HTERT RPE-1 (cell line): Measurements from ENCODE around the gene SENP5.

Experiments used
- in situ Hi-C: fragments of 300-500 bp; cut with MboI; formaldehyde crosslinking; loops from 4 replicates; pipeline ENCODE4 v1.14.3; 2020; ENCODE audit warnings: low sequenced_read_pairs

Gene SENP5

DNA sequence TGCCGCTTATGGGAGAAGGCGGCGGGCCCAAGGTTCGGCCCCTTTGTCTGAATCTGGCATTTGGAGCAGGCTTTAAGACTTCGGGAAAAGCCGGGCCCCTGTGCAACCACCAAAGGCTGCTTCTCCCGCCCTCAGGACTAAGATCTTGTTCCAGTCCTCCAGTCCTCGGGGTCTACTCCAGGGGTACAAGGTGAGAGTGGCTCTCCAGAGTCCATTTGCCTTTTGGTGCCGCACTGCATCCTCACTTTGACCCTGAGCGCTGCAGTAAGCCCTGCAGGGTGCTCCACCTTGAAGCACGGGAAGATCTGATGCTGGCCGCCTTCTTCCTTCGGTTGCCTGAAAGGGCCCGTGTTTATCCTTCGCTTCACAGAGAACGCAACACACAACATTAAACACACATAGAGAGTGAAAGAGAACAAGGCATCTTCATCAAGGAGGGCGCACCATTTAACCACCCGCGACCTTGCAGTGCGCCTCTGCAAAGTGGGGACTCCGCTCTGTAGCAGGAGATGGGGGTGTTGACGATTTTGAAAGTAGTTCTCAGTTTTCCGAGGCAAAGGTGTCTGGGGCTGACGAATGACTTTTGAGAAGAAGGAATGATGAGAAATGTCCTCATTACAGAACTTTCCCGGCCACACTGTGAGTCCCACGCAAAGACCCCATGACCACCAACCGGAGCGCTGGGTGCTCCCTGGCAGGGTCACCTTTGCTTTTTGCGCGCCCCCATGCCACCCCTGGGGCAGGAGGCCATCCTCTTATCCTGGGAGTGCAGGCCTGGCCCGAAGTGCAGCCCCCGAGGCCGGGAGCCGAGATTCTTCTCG is 99.9 kb downstream of the SENP5 start:
- in situ Hi-C loops, result no loop called here

DNA sequence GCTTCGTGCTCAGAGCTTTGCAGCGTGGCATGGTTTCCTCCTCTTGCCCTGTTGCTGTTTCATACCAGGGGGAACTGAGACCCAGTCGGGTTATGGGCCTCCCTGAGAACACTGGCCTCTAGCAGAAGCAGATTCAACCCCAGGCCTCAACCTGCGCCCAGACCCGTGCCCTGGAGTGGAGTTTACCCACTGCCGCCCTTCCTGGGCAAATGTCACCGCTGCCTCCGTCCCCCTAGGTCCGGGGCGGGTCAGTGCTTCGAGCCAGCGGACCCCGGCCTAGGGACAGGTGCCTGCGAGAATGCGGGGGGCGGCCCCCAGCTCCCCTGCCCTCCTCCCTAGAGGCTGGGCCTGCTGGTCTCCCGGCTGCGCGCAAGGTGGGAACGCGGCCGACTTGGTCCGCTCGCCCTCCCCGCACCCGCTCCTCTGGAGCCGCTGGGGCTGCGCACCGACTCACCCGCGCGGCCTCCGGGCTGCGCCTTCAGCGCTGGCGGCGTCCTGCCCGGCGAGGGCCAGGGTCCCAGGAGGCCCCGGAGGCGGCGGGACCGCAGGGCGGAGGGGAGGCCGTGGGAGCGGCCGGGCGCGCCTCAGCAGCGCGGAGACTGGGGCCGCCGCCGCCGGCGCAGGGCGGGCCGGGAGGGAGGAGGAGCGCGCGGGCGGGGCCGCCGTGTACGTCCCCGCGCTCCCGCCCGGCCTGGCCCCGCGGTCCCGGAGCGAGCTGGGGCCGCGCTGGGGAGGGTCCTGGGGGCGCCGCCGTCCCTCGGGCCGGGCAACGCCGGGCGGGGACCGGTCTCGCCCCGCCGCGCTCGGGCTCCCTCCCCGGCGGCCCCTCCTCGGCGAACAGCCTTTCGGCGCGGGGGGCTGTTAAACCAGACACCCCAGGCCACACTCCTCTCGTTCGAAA is 100.8 kb downstream of the SENP5 start, which contains the start of gene PIGZ:
Gene PIGZ, minus strand, starts transcription at position 601 of the 901 bp plus-strand sequence. CDS start 16,802 bp downstream, outside the sequence.
- in situ Hi-C loops, result no loop called here

DNA sequence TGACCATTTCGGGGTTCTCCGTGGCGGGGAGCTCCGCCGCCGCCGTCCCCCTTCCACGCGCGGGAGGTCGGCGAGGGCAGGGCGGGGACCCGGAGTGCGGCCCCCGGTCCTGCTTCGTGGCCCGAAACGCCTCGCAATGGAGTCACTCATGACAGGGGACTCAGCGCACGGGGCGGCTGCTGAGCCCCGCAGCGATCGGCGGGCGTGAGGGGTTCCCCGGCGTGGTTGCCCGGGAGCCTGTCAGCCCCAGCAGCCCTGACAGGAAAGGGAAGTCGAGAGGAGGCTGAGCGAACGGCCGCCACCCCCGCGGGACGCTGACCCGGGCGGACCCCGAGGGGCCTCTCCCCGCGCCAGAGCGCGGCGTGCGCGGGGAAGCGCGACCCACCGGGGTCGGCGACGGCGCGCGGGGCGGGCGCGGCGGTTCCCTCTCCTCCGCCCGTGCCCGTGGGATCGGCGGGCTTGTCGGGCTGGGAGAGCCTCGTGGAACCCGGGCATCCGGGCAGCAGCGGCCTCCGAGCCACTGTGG is 101.5 kb downstream of the SENP5 start:
- in situ Hi-C loops, result no loop called here

DNA sequence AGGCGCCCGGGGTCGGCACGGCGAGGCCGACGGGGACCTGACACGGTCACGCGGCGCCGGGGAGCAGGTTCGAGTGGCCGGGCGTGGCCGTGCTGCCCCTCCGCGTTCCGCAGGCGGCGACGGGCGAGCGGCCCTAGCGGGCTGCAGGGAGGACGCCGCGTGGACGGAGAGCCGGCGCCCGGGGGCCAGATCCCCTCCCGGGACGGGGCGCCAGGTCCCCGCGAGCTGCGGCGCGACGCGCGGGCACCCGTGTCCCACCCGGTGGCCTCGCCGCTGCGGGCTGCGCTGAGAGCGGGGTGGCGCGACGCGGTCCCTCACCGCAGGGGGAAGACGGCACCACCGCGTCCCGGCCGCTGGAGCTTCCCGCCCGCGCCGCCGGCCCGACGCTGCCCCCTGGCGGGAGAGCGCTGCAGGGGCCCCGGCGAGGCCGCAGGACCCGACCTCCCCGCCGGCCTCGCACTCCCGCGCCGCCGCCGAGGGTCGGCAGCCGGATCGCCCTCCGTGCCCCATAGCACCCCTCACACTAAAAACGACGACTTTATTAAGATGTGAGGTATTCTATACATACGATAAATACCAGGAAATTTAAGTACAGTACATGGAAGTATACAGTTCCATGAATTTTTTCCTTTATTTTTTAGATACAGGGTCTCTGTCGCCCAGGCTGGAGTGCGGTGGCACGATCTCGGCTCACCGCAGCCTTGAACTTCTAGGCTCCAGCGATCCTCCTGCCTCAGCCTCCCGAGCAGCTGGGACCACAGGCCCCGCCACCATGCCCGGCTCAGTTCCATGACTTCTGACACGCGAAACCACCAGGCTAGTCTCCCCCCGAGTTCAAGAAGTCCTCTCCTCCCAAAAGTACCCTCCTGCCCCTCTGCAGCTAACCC is 102.2 kb downstream of the SENP5 start:
- in situ Hi-C loops, result no loop called here

DNA sequence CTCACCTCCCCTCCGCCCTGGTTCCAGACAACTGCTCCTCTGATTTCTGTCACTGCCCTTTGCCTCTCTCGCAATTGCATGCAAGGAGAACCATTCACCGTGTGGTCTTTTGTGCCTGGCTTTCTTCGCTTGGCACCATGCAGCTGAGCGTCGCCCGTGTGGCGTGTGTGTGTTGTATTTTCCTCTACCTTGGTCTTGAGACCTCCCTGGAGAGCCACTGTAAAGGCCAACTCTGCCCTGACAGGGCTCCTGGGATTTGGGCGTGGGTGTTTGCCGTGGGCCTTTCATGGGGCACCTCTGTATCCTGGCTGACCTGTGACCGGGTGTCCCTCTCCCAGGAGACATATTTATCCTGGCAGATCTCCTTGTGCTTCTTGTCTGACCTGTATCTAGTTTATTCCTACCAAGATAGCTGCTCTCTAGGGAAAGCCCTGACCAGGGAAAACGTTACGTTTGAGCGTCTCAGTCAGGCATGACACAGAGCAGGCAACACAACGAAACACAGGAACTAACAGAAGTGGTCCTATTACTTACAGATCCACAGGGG is 102.9 kb downstream of the SENP5 start:
- in situ Hi-C loops, result no loop called here

DNA sequence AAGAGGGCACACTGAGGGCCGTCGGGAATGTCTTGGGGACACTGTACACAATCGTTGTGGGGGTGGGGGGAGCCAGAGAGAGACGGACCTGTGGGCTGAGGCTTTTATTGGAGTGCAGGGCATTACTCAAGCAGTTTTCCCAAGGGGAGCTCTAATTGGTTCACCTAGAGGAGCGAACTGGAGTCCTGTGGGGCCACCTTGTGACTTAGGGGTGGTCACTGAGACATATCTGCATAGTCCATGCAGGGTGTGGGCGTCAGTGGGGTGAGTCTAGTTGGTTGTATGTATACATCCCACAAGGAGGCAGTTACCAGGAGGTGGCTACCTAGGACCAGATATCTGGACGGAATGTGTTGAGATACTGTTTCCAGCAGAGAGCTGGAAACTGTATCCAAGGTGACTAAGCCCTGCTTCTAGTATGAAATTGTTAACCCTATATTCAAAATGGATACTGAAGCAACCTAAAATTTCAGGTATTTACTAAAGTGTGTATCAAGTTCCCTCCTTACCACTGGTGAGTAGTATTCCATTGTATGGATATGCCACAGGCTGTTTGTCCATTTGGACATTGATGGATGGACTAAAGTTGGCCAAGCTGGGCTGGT is 103.5 kb downstream of the SENP5 start:
- in situ Hi-C loops, result no loop called here

DNA sequence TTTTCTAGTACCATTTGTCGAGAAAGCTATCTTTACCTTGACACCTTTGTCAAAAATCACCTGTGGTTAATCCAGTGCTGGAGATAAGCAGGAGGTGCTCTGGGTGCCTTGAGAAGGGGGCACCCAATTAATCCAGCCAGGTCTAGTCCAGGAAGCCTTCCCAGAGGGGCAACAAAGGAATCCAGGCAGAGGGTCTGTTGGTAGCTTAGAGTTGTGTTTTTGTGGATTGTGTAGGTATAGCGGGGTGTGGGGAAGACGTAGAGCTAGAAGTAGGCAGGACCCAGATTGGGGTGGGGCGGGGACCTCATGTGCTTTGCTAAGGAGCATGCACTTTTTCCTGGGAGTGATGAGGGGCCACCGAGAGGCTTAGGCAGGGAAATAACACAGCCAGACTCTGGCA is 106.9 kb downstream of the SENP5 start:
- in situ Hi-C loops, result no loop called here

DNA sequence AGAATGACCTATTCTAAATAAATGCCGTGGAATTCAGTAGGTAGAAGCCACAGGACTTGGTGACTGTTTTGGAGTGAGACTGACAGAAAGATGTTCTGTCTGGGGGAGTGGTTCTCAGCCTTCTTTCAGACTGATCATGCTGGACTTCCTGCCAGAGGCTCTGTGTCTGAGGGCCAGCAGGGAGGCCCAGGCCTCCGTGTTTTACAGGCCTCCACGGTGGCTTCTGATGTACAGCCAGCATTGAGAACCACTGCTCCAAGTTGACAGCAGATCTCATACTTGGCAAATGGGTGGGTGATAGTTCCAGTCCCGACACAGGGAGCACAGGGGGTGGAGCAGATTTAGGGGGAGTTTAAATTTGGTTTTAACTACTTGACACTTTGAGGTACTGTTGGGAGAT is 107.6 kb downstream of the SENP5 start:
- in situ Hi-C loops, result no loop called here

DNA sequence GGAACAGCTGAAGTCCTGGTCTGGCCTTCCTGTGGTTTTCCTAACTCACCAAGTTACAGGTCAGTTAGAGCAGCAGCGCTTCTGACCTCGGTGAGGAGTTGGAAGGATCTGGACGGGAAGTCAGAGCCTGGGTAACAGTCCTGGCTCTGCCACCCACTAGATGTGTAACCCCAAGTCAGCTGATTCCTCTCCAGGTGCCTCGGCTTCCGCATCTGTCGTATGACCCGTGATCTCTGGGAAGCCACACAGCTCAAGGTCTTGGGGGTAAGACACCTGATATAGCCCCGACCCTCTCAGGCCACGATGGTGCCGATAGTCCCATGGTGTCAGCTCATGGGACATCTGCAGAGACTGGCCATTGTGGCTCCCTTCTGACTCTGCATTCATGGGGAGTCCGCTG is 109.2 kb downstream of the SENP5 start:
- in situ Hi-C loops, result no loop called here

DNA sequence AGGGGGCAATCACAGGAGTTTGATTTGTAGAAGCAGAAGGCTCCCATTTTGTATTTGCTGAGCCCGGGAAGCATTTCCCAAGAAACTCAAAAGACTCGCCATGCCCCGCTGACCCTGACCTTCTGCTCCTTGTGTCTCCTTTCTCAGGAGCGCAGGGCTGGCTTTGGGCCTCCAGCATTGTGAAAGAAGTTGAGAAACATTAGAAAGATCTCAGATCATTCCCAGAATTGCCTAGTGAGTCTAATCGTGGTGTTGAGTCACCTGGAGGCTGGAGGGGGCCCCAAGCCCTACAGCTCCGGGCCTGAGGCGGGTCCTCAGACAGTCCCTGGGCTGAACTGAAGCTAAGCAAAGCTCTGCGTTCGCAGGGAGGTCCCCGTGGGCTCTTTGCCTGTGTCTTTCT is 111.8 kb downstream of the SENP5 start:
- in situ Hi-C loops, result no loop called here

DNA sequence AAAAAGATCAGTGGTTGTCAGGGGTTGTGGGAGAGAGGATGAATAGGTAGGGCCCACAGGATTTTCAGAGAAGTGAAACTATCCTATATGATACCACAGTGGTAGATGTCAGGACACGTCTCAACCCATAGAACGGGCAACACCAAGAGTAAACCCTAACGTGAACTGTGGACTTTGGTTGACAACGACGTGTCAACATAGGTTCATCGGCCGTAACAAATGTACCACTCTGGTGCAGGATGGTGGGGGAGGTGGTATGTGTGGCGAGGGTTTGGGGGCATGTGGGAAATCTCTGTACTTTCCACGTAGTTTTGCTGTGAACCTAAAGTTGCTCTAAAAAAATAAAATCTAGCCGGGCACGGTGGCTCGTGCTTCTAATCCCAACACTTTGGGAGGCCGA is 113.9 kb downstream of the SENP5 start:
- in situ Hi-C loops, result no loop called here

DNA sequence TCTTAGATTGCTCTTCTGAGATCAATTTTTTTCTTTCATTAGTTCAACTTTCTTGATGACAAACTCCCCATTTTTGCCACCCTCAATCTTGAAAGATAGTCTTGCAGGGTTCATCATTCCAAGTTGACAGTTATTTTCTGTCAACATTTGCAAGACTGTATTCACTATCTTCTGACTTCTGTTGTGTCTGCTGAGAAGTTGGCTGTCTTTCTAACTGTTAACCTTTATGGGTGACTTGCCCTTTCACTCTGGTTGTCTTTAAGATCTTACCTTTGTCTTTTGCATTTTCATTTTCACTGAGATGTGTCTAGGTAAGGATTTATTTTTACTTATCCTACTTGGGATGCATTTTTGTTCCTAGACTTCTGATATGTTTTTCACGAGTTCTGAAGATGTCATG is 115.5 kb downstream of the SENP5 start:
- in situ Hi-C loops, result no loop called here
